Activated naive CD8-positive, alpha-beta T cell treated with anti-CD3 and anti-CD28 coated beads for 36 hours (primary cell): ENCODE measurements around the gene RALGPS1. TPM values are rescaled to one million over a fixed set of nuclear protein-coding genes. Genes with fewer than 3 reads are reported as not detected.

Source experiments
- DNase-seq: peaks from one replicate; pipeline ENCODE4 v3.0.0; 2021
- H3K27ac Mint-ChIP-seq: one replicate; pipeline ENCODE4 v1.8.0; 2022; ENCODE audit warnings: mild to moderate bottlenecking, moderate library complexity, mixed read lengths
- H3K27me3 Mint-ChIP-seq: one replicate; pipeline ENCODE4 v1.8.0; 2022; ENCODE audit warnings: mild to moderate bottlenecking, mixed read lengths
- H3K36me3 Mint-ChIP-seq: one replicate; pipeline ENCODE4 v1.8.0; 2021; ENCODE audit warnings: mild to moderate bottlenecking, mixed read lengths
- H3K4me1 Mint-ChIP-seq: one replicate; pipeline ENCODE4 v1.8.0; 2021; ENCODE audit warnings: mixed read lengths
- H3K4me3 Mint-ChIP-seq: one replicate; pipeline ENCODE4 v1.8.0; 2022; ENCODE audit warnings: mild to moderate bottlenecking, moderate library complexity, mixed read lengths
- H3K9me3 Mint-ChIP-seq: one replicate; pipeline ENCODE4 v1.8.0; 2022; ENCODE audit warnings: mixed read lengths
- total RNA-seq, 2 experiments: library from RNA; stranded (reverse); gene quantifications; one replicate each; pipeline ENCODE4 v1.2.3, GENCODE V29; 2021

Gene RALGPS1
- total RNA-seq, 2 experiments from 2014 or later, result 0.56 to 1.1 TPM

GRCh38 chr9:127195976-127196825, 281.6 kb downstream of the RALGPS1 start:
- Mint-ChIP-seq H3K27ac (no peak overlapping the region), H3K4me3 (no peak overlapping the region), H3K4me1 (peaks cover 2% of the 10 kb centered on the region), H3K9me3 (no peaks in the 10 kb centered on the region), H3K36me3 (no peaks in the 10 kb centered on the region), H3K27me3 (peaks cover 8% of the 10 kb centered on the region)
- DNase-seq, result no peak

GRCh38 chr9:127196826-127197145, 282.2 kb downstream of the RALGPS1 start:
- H3K4me3 Mint-ChIP-seq, result no peak overlapping the region
- H3K27ac Mint-ChIP-seq, result no peak overlapping the region
- peaks cover 2% of the 10 kb centered on the region for H3K4me1 Mint-ChIP-seq
- H3K9me3 Mint-ChIP-seq, result no peaks in the 10 kb centered on the region
- no peaks in the 10 kb centered on the region for H3K36me3 Mint-ChIP-seq
- peaks cover 8% of the 10 kb centered on the region for H3K27me3 Mint-ChIP-seq
- DNase-seq, result no peak

GRCh38 chr9:127197186-127197860, 282.7 kb downstream of the RALGPS1 start:
- H3K4me1 Mint-ChIP-seq, result peaks cover 2% of the 10 kb centered on the region
- no peak for DNase-seq
- no peak overlapping the region for H3K4me3 Mint-ChIP-seq
- H3K36me3 Mint-ChIP-seq, result no peaks in the 10 kb centered on the region
- H3K27ac Mint-ChIP-seq, result no peak overlapping the region
- peaks cover 8% of the 10 kb centered on the region for H3K27me3 Mint-ChIP-seq
- no peaks in the 10 kb centered on the region for H3K9me3 Mint-ChIP-seq

GRCh38 chr9:127197861-127198430, 283.4 kb downstream of the RALGPS1 start:
- no peak for DNase-seq
- peaks cover 8% of the 10 kb centered on the region for H3K27me3 Mint-ChIP-seq
- no peak overlapping the region for H3K27ac Mint-ChIP-seq
- H3K9me3 Mint-ChIP-seq, result no peaks in the 10 kb centered on the region
- H3K4me3 Mint-ChIP-seq, result no peak overlapping the region
- H3K36me3 Mint-ChIP-seq, result no peaks in the 10 kb centered on the region
- H3K4me1 Mint-ChIP-seq, result peaks cover 2% of the 10 kb centered on the region

GRCh38 chr9:127198587-127198986, 284.0 kb downstream of the RALGPS1 start:
- Mint-ChIP-seq H3K27ac (no peak overlapping the region), H3K27me3 (peaks cover 8% of the 10 kb centered on the region), H3K9me3 (no peaks in the 10 kb centered on the region), H3K36me3 (no peaks in the 10 kb centered on the region), H3K4me1 (peaks cover 7% of the 10 kb centered on the region), H3K4me3 (no peak overlapping the region)
- DNase-seq, result no peak

GRCh38 chr9:127199001-127199791, 284.6 kb downstream of the RALGPS1 start:
- peak; percentile 64 for DNase-seq
- H3K27me3 Mint-ChIP-seq, result peaks cover 8% of the 10 kb centered on the region
- no peak overlapping the region for H3K27ac Mint-ChIP-seq

GRCh38 chr9:127200106-127200862, 285.7 kb downstream of the RALGPS1 start:
- H3K27me3 Mint-ChIP-seq, result peaks cover 8% of the 10 kb centered on the region
- H3K27ac Mint-ChIP-seq, result no peak overlapping the region
- no peak for DNase-seq
- H3K4me3 Mint-ChIP-seq, result no peak overlapping the region
- peaks cover 11% of the 10 kb centered on the region for H3K4me1 Mint-ChIP-seq
- no peaks in the 10 kb centered on the region for H3K36me3 Mint-ChIP-seq
- H3K9me3 Mint-ChIP-seq, result no peaks in the 10 kb centered on the region

More at GRCh38 chr9:127199001-127199791, 284.6 kb downstream of the RALGPS1 start:
- Mint-ChIP-seq H3K36me3 (no peaks in the 10 kb centered on the region), H3K4me3 (no peak overlapping the region), H3K9me3 (no peaks in the 10 kb centered on the region), H3K4me1 (peaks cover 11% of the 10 kb centered on the region)

GRCh38 chr9:127201071-127201541, 286.5 kb downstream of the RALGPS1 start:
- Mint-ChIP-seq H3K4me1 (peaks cover 11% of the 10 kb centered on the region), H3K9me3 (no peaks in the 10 kb centered on the region), H3K27ac (no peak overlapping the region), H3K36me3 (no peaks in the 10 kb centered on the region), H3K27me3 (peaks cover 11% of the 10 kb centered on the region), H3K4me3 (no peak overlapping the region)
- no peak for DNase-seq

GRCh38 chr9:127201731-127202130, 287.1 kb downstream of the RALGPS1 start:
- H3K27ac Mint-ChIP-seq, result no peak overlapping the region
- peaks cover 11% of the 10 kb centered on the region for H3K27me3 Mint-ChIP-seq
- peaks cover 11% of the 10 kb centered on the region for H3K4me1 Mint-ChIP-seq
- H3K4me3 Mint-ChIP-seq, result no peak overlapping the region
- H3K9me3 Mint-ChIP-seq, result no peaks in the 10 kb centered on the region
- no peak for DNase-seq
- no peaks in the 10 kb centered on the region for H3K36me3 Mint-ChIP-seq

- no peaks in the 10 kb centered on the region for H3K9me3 Mint-ChIP-seq
- peaks cover 10% of the 10 kb centered on the region for H3K27me3 Mint-ChIP-seq
- H3K36me3 Mint-ChIP-seq, result no peaks in the 10 kb centered on the region
- no peak overlapping the region for H3K4me3 Mint-ChIP-seq
- peaks cover 11% of the 10 kb centered on the region for H3K4me1 Mint-ChIP-seq
- H3K27ac Mint-ChIP-seq, result no peak overlapping the region
- no peak for DNase-seq
Observed at GRCh38 chr9:127202461-127203169, 288.0 kb downstream of the RALGPS1 start.

GRCh38 chr9:127203681-127204327, 289.2 kb downstream of the RALGPS1 start:
- H3K4me1 Mint-ChIP-seq, result peaks cover 9% of the 10 kb centered on the region
- H3K27ac Mint-ChIP-seq, result no peak overlapping the region
- peaks cover 3% of the 10 kb centered on the region for H3K27me3 Mint-ChIP-seq
- H3K36me3 Mint-ChIP-seq, result no peaks in the 10 kb centered on the region
- no peaks in the 10 kb centered on the region for H3K9me3 Mint-ChIP-seq
- no peak for DNase-seq
- H3K4me3 Mint-ChIP-seq, result no peak overlapping the region

GRCh38 chr9:127204771-127205470, 290.3 kb downstream of the RALGPS1 start:
- DNase-seq, result no peak
- Mint-ChIP-seq H3K4me1 (peaks cover 9% of the 10 kb centered on the region), H3K27me3 (peaks cover 7% of the 10 kb centered on the region), H3K27ac (no peak overlapping the region), H3K4me3 (no peak overlapping the region), H3K36me3 (no peaks in the 10 kb centered on the region), H3K9me3 (no peaks in the 10 kb centered on the region)

GRCh38 chr9:127205952-127206351, 291.4 kb downstream of the RALGPS1 start:
- Mint-ChIP-seq H3K27me3 (peaks cover 7% of the 10 kb centered on the region), H3K4me3 (no peak overlapping the region), H3K4me1 (peaks cover 9% of the 10 kb centered on the region), H3K27ac (no peak overlapping the region), H3K36me3 (no peaks in the 10 kb centered on the region), H3K9me3 (no peaks in the 10 kb centered on the region)
- DNase-seq, result no peak
